GM18519 (cell line): ENCODE measurements around the gene CKS1B.

Experiments used
- ATAC-seq: cut with Tn5 transposase; IDR thresholded peaks from one replicate; pipeline ENCODE4 v1.9.1; 2021; ENCODE audit warnings: mild to moderate bottlenecking, moderate library complexity; ENCODE audit not compliant: unreplicated experiment, low FRiP score

The CKS1B gene

GRCh38 chr1:155011004-155011416 is 36.5 kb downstream of the CKS1B start:
- ATAC-seq: no peak

DNA sequence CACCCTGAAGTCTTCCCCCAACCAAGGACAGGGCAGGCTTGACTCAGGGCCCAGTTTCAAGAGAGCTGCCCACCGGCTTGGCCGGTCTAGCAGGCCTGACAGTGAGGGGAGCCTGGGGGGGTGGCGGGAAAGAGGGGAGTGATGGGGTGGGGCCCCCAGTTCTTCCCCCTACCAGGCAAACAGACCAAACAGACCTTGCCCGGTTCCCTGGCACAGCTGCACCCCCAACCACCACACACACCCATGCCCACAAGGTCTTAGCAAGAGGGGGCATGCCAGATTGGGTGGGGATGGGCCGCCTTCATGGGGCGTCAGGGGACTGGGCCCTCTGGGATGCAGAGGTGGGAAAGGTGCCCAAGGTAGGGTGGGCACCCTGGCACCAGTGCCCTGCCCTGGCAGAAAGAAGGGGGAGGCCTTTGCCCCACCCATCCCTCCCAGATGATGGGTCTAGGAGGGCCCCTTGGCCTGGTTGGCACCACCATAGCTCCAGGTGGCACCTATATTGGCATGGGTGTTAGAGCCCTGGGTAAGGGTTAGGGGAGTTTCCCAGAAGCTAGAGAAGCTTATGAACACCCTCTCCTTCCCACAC is 37.0 kb downstream of the CKS1B start:
- no peak for ATAC-seq

DNA sequence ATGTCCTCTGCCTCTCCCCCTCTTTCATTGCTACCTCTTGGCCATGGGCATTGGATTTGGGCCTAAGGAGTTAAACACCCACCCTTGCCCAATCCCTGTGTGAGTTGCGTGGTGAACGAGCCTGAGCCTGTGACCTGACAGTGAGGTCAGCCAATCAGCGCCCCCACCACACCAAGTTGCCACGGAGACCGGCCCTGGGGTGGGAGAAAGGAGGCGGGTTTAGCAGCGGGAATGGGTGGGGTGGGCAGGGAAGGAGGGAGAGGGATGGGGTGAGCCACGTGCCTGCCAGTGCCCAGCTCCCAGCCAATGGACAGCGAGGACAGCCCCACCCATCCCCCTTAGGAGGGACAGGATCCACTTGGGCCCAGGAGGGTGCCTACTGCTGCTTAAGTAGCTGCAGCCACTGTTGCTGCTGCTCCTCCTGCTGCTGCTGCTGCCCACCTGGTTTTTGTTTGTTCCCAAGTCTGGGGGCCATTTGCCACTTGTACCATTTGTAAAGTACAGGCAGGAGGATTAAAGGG is 37.6 kb downstream of the CKS1B start:
- no peak for ATAC-seq

DNA sequence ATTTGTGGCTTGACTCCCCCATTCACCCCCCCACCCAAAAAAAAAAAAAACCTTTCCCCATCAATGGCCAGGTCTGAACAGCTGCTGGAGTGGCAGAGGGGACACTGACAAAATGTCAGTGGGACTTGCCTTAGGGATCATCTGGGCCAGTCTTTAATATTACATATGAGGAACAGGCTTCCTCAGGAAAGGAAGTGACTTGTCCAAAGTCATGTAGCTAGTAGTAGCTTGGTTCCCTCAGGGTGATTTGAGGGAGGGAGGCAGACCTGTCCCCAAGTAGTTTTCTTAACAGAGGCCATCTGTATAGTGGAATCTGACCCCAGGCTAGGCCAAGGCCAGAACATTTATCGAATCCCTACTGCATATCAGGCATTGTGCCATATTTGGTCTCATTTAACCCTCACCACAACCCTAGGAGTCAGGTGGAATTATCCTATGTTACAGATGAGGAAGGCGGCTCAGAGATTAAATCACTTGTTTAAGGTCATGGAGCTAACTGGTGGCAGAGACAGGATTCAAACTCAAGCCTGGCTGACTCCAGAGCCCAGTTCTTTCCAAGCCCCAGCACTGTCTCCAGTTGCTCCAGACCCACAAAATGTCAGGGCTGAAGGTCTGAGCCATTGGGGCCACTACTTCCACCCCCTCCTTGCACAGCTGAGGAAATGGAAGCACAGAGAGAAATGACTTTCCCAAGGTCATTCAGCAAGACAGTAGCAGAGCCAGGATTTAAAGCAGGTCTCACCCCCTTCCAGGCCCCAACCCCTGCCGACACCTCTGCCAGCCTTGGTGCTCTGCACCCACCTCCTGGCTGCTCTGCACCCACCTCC is 38.5 kb downstream of the CKS1B start:
- no peak for ATAC-seq

GRCh38 chr1:155013632-155014031 is 39.2 kb downstream of the CKS1B start:
- ATAC-seq: no peak

DNA sequence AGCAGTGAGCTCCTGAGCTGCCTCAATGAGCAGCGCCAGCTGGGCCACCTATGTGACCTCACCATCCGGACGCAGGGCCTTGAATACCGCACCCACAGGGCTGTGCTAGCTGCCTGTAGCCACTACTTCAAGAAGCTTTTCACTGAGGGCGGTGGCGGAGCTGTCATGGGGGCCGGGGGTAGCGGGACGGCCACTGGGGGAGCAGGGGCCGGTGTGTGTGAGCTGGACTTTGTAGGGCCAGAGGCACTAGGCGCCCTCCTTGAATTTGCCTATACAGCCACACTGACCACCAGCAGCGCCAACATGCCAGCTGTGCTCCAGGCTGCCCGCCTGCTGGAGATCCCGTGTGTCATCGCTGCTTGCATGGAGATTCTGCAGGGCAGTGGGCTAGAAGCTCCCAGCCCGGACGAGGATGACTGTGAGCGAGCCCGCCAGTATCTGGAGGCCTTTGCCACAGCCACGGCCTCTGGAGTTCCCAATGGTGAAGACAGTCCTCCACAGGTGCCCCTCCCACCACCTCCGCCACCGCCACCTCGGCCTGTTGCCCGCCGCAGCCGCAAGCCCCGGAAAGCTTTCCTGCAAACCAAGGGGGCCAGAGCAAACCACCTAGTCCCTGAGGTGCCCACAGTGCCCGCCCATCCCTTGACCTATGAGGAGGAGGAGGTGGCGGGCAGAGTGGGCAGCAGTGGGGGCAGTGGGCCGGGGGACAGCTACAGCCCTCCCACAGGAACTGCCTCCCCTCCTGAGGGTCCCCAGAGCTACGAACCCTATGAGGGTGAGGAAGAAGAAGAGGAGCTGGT is 40.4 kb downstream of the CKS1B start:
- ATAC-seq: no peak

- no peak for ATAC-seq
These were observed 41.2 kb downstream of the CKS1B start for GRCh38 chr1:155015527-155016230.

DNA sequence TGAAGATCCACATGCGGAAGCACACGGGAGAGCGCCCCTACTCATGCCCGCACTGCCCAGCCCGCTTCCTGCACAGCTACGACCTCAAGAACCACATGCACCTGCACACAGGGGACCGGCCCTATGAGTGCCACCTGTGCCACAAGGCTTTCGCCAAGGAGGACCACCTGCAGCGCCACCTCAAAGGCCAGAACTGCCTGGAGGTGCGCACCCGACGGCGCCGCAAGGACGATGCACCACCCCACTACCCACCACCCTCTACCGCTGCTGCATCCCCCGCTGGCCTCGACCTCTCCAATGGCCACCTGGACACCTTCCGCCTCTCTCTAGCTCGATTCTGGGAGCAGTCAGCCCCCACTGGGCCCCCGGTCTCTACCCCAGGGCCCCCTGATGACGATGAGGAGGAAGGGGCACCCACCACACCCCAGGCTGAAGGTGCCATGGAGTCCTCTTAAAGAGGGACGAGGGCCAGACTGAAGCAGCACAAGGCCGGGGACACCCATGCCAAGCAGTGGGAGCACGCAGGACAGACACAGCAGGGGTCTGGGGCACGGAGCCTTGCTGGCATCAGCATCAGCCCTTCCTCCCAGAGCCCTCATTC is 41.9 kb downstream of the CKS1B start:
- ATAC-seq: no peak

DNA sequence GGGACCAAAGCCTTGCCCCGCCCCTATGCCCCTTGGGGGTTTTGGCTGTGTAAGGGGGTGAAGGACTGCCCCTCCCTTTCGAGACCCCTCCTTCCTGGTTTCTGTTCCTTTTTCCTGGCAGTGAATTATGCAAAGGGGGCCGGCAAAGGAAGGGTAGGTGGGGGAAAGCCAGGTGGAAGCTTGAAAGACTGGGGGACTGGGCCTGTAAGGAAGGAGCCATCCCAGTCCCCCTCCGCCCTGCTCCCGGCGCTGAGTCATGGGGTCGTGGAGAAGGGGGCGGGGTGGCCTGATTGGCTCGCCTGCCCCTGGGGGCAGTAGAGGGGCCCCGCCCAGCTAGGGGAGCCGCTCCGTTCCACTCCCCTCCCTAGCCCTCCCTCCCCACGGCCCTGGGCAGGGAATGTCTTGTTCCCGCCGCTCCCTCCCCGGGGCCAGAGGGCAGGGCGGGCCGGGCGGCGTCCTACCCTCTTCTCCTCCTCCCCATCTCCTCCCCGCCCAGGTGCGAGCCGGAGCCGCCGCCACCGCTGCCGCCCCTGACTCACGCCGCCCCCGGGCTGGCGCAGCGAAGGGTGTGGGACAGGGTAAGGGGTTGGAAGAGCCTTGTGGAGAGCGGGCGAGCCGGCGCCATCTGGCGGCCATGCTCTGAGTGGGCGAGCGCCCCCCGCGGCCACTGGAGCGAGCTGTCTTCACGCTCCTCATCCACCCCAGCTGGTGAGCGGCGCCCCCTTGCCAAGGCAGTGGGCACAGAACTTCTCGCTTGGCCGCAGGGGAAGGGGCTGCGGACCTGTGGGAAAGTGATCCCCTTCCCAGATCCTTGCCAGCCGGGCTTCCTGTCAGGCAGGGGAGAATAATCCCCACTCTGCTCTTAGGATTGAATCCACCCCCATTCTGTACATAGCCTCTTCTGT is 42.8 kb downstream of the CKS1B start:
- ATAC-seq: peak; percentile 47

GRCh38 chr1:155017946-155018316 is 43.5 kb downstream of the CKS1B start:
- no peak for ATAC-seq

DNA sequence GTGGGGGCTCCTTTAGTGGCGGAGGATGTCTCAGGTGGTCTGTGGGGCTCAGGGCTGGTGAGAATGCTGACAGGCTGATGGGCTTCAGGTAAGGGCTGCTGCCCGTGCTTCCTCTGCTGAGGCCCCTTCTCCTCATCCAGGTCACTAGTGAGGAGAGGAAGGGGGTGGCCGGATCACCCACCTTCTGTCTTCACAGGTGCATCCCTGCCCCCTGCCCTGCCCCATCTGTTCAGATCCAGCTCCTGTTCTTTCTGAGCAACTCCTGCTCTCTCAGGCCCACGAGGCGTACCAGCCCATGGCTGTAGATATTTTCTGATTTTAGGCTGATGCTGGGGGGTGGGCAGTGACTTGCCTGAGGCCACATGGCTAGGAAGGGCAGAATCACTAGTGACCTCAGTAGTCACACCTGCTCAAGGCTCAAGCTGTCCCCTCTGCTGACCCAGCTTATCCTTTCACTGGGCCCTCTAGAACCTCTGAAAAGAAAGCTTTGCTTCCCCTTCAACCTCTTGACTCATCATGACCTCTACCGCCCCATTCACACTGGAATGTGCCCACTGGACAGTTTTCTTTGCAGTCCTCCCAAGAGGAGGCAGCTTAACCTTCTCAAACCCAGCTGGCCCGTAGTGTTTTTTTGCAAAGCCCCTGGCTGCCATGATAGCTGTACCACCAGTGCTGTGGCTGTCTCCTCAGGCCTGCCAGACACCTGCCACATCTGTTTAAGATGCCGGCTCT is 44.3 kb downstream of the CKS1B start:
- no peak for ATAC-seq

- no peak for ATAC-seq
These were observed 45.1 kb downstream of the CKS1B start for GRCh38 chr1:155019377-155020245.

DNA sequence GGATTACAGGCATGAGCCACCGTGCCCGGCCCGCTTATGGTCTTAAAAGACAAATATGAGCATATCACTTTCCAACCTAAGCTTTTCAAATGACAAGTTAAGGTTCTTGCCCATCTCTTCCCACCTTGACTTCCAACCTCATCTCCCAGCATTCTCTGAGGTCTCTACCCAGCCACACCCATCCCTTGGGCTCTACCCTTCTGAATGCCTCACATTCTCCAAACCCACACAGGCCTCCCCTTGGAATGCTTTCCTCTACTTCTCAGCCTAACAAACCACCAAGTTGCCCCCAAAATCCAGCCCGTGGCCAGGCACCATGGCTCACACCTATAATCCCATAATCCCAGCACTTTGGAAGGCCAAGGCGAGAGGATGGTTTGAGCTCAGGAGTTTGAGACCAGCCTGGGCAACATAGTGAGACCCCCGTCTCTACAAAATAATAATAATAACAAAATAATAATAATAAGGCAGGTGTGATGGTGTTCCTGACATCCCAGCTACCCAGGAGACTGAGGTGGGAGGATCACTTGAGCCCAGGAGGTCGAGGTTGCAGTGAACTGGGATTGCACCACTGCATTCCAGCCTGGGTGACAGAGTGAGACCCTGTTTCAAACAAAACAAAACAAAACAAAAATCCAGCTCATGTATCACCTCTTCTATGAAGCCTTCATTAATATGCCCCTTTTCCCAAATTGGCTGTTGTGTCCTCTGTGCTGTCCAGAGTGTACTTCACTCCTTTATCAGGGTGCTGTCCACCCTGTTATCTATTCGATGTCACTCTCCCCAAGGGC is 47.9 kb downstream of the CKS1B start:
- ATAC-seq: no peak

- ATAC-seq: no peak
These were observed 48.4 kb downstream of the CKS1B start for GRCh38 chr1:155022927-155023236.

GRCh38 chr1:155023627-155024026 is 49.1 kb downstream of the CKS1B start:
- no peak for ATAC-seq

- no peak for ATAC-seq
These were observed 49.8 kb downstream of the CKS1B start for GRCh38 chr1:155024315-155024714.

DNA sequence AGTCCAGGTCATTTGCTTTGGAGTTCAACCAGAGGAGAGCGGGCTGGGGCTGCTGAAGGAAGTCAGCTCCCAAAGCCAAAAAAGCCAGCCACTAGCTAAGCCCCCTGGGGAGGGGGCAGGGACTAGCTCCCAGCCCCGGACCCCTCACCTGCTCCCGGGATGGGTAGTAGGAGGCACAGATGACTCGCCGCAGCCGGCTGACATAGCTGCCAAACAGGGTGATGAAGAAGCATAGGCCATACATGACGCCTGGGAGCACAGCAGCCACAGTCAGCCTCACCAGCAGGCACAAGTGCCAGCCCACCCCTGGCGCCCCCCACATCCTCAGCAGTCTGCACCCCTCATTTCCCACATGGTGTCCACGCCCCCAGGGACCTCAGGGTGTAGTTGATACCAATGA is 51.7 kb downstream of the CKS1B start:
- ATAC-seq: no peak
